ENCODE measurements around the gene EVI2B.

- TF ChIP-seq CTCF (conservative IDR thresholded peaks at IDR 0.05) (peak; percentile 43), ZFX (IDR thresholded peaks at IDR 0.05) (no peak)
These were observed 47.8 kb downstream of the EVI2B start for GRCh38 chr17:31266042-31266441.

Data from C4-2B (cell line).